A549 treated with ZK216348 at 1 μM for 4 hours (cell line): ENCODE data around the gene FSIP1. TPM values are rescaled to one million over a fixed set of nuclear protein-coding genes. Genes with fewer than 3 reads are reported as not detected.

Source experiments
- total RNA-seq: library from RNA; stranded (reverse); fragments of 200-300 nt; extraction: Qiagen RNA extraction; gene quantifications from 5 replicates; pipeline ENCODE4 v1.2.3, GENCODE V29; 2022; ENCODE audit warnings: low read depth

FSIP1 gene
- total RNA-seq: 0.33 to 1.0 TPM (median 0.62 TPM) in 5 replicates

GRCh38 chr15:39782441-39783138, at the start of gene FSIP1:
TSS of gene FSIP1 (minus strand) at chr15:39782841. CDS start at chr15:39776524, 6,317 bp downstream.

GRCh38 chr15:39580485-39581241, 202.0 kb downstream of the FSIP1 start, which contains the start of gene THBS1:
TSS of gene THBS1 (plus strand) at chr15:39581079. CDS start at chr15:39581858, 779 bp downstream.

Other genes starting within 250 kb of the FSIP1 start
- 33.6 to 57.1 TPM (median 44.2 TPM) in 5 replicates for gene THBS1, start 201.8 kb downstream of the FSIP1 start, total RNA-seq
- gene GPR176, start 137.4 kb upstream of the FSIP1 start, total RNA-seq: 9.4 to 14.1 TPM (median 11.8 TPM) in 5 replicates
- gene EIF2AK4, start 151.3 kb upstream of the FSIP1 start, total RNA-seq: 15.7 to 24.6 TPM (median 17.6 TPM) in 5 replicates